Activated naive CD8-positive, alpha-beta T cell treated with anti-CD3 and anti-CD28 coated beads, Interleukin-2, amount 50 U/mL, for 16 hours (primary cell): Measurements from ENCODE around the gene ZCCHC2.

Source experiments
- DNase-seq: peaks from one replicate; pipeline ENCODE4 v3.0.0-alpha.2; 2020; ENCODE audit warnings: low read depth, low spot score

ZCCHC2 gene

DNA sequence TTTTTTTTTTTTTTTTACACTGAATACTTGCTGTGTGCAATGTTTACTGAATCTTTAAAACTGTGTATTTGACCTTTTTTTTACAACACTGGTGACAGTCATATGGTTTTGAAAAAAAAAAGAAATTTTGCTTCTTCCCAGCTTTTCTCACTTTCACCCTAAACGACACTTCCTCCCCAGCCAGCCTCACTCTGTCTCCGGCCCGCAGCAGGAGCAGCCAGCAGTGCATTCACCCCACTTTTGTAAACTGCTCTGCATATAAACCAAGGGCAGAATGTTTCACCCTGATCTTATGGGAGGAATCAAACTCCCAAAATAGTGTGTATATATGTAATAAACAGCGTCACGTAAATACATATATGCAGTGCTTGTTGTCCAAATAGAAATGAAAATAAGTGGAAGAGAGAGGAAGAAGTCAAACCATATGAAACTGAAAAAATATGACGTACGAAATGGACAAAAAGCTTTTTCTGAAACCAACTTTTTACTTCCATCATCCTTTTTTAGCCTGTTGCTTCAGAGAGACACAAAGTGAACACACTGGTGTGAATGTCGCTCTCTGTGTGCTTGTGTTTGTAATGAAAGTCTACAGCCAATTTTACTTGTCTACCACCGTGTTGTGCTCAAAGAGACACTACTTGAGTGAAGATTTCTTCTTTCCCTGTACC lies 54.2 kb downstream of the ZCCHC2 start:
- DNase-seq: no peak

- DNase-seq: no peak
Observed at GRCh38 chr18:62577765-62578164, 54.9 kb downstream of the ZCCHC2 start.

- DNase-seq: no peak
Observed at GRCh38 chr18:62578980-62579511, 56.2 kb downstream of the ZCCHC2 start.

DNA sequence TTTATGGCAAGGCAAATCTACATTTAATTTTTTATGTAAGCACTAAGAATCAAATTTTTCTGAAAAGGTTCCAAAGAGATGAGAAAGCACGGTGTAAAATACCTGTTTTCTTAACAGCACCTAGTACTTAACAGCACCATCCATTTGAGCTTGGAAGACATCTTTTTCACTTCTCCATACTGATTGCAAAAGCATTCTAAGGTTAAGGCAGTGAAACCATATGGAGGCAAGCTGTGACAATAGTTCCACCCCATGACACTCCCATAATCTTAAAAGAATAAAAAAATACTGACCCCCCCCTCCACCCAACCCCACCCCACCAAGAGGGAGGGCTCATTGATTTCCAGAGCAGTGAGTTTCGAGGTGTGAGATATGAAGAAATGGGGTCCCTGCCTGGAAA lies 60.6 kb downstream of the ZCCHC2 start:
- no peak for DNase-seq

- peak; percentile 74 for DNase-seq
Observed at GRCh38 chr18:62584241-62585120, 61.7 kb downstream of the ZCCHC2 start.

- no peak for DNase-seq
Observed at GRCh38 chr18:62585274-62586150, 62.7 kb downstream of the ZCCHC2 start.

- DNase-seq: peak; percentile 43
Observed at GRCh38 chr18:62586151-62586774, 63.4 kb downstream of the ZCCHC2 start.

DNA sequence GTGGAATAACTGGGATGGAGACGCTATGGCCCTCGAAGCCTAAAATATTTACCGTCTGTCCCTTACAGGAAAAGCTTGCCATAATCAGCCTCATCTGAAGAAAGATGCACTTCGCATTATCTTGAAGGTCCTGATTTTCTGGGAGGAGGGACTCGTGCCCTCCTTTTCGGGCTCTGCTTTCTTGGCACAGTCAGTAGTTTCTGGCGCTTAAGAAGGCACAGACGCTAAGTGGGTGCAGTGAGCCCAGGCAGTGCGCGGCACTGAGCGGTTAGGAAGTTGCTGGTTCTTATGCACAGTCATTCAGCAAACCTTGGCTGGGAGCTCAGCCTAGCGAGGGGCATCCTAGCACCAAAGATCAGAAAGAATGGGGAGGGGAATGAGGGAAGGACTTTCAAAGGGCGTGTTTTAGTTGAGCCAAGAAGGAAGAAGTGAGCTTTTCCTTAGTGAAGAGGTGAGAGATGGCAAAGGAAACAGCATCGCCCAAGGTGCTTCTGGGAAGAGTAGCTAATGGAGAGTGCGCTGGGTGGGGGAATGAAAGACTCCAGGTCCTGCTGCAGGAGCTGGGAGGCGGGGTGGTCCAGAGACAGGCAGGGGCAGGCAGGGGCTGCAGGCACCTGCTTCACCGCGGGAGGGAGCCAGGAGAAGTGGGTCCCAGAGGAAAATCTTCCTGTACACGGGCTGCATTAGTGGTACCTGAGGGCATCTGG lies 64.1 kb downstream of the ZCCHC2 start:
- no peak for DNase-seq

GRCh38 chr18:62587689-62588088 lies 64.9 kb downstream of the ZCCHC2 start:
- DNase-seq: no peak

DNA sequence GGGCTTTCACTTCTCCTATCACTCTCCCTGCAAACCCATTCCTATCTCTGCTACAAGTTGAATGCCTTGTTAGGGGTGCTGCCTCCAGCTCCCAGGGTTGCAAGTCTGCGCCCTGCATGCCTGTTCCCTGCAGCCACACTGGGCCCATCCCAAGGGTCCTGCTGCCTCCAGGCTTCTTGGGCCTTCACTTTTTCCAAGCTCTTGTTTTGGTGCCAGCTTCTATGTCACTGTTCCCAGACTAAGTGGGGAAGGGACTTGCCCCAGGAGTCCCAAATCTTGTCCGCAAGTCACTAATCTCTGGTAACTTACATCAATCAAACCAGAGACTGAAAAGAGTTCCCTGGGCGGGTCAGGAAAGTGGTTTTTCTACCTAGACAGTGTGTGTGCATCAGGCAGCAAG lies 65.4 kb downstream of the ZCCHC2 start:
- DNase-seq: no peak

- DNase-seq: no peak
Observed at GRCh38 chr18:62590799-62591590, 68.2 kb downstream of the ZCCHC2 start.

- no peak for DNase-seq
Observed at GRCh38 chr18:62596145-62597005, 73.5 kb downstream of the ZCCHC2 start.

- DNase-seq: no peak
Observed at GRCh38 chr18:62601871-62602270, 79.0 kb downstream of the ZCCHC2 start.

DNA sequence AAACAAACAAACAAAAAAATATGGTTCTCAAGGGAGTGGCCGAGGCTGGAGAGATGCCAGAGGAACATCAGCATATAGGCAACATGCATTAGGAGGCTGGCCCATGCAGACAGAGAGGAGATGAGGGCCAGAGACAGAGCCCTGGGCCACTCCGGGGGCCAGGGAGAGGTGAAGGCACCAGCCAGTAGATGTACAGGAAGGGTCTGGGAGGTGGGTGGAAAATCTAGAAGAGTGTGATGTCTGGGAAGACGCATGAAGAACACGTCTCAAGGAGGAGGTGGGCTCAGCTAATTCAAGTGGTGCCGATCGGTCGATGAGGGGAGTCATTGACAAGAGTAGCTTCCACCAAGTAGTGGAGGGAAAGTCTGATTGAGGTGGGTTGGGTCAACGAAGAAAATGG lies 79.9 kb downstream of the ZCCHC2 start:
- DNase-seq: no peak

GRCh38 chr18:62603211-62603610 lies 80.4 kb downstream of the ZCCHC2 start:
- no peak for DNase-seq

GRCh38 chr18:62603979-62604378 lies 81.2 kb downstream of the ZCCHC2 start:
- DNase-seq: no peak

DNA sequence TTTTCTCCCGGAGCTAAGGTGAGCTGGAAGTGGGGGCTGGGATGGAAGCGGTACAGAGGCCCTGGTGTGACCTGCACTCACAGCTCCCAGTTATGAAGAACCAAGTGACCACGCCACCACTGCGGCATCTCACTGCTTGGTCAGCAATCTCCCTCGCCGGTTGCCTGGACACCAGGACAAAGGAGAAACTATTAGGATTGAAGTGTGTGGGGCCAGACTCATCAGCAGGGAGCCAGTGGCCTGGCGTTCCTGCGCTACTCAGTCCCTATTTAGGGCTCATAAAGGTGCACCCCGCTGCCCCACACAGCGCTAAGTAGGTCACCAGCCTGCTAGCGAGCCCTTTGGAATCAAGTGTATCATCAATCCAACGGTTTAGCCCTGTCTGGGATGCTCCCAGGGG lies 82.9 kb downstream of the ZCCHC2 start:
- DNase-seq: no peak

GRCh38 chr18:62606106-62606505 lies 83.3 kb downstream of the ZCCHC2 start:
- no peak for DNase-seq

DNA sequence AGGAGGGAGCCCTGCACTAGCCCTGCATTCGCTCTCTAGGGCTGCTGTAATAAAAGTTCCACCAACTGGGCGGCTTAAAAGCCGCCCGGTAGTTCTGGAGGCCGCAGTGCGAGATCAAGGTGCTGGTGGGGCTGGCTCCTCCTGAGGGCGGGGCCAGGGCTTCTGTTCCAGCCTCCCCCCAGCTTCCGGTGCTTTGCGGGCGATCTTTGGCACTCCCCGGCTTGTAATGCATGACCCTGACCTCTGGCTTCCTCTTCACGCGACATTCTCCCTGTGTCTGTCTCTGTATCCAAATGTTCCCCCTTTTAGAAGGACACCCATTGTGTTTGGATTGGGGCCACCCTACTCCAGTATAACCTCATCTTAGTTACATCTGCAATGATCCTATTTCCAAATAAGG lies 84.5 kb downstream of the ZCCHC2 start:
- no peak for DNase-seq
